Activated naive CD8-positive, alpha-beta T cell treated with anti-CD3 and anti-CD28 coated beads for 36 hours (primary cell): ENCODE data around the gene CFAP141. TPM values are rescaled to one million over a fixed set of nuclear protein-coding genes. Genes with fewer than 3 reads are reported as not detected.
"Not testable (repeated sequence)": the region's sequence is repeated elsewhere in the genome, so short reads cannot be mapped to it uniquely, and the experiment has no call there.

Experiments
- DNase-seq: peaks from one replicate; pipeline ENCODE4 v3.0.0; 2021
- H3K27ac Mint-ChIP-seq: one replicate; pipeline ENCODE4 v1.8.0; 2022; ENCODE audit warnings: mild to moderate bottlenecking, moderate library complexity, mixed read lengths
- H3K27me3 Mint-ChIP-seq: one replicate; pipeline ENCODE4 v1.8.0; 2022; ENCODE audit warnings: mild to moderate bottlenecking, mixed read lengths
- H3K36me3 Mint-ChIP-seq: one replicate; pipeline ENCODE4 v1.8.0; 2021; ENCODE audit warnings: mild to moderate bottlenecking, mixed read lengths
- H3K4me1 Mint-ChIP-seq: one replicate; pipeline ENCODE4 v1.8.0; 2021; ENCODE audit warnings: mixed read lengths
- H3K4me3 Mint-ChIP-seq: one replicate; pipeline ENCODE4 v1.8.0; 2022; ENCODE audit warnings: mild to moderate bottlenecking, moderate library complexity, mixed read lengths
- H3K9me3 Mint-ChIP-seq: one replicate; pipeline ENCODE4 v1.8.0; 2022; ENCODE audit warnings: mixed read lengths
- total RNA-seq, 2 experiments: library from RNA; stranded (reverse); gene quantifications; one replicate each; pipeline ENCODE4 v1.2.3, GENCODE V29; 2021

The CFAP141 gene
- total RNA-seq, 2 experiments from 2014 or later = not detected

DNA sequence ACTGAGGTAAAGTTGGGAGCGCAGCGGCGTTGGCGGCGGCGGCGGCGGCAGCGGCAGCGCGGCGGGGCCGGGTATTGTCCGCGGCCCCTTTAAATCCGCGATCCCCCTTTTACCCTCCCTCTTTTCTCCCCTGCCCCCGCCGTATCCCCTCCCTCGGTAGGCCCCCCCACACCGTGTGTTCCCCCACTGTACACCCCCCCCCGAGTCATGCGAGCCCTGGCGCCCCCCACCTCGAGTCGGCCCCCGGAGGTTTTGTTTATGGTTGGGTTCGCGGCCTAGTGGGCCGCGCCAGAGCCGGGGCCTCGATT lies 14.8 kb upstream of the CFAP141 start:
- DNase-seq = no peak
- Mint-ChIP-seq H3K4me3 (peak overlapping the region; percentile 94), H3K4me1 (peaks cover 61% of the 10 kb centered on the region), H3K36me3 (peaks cover 76% of the 10 kb centered on the region), H3K27me3 (no peaks in the 10 kb centered on the region), H3K9me3 (peaks cover 8% of the 10 kb centered on the region), H3K27ac (peak overlapping the region; percentile 98)

DNA sequence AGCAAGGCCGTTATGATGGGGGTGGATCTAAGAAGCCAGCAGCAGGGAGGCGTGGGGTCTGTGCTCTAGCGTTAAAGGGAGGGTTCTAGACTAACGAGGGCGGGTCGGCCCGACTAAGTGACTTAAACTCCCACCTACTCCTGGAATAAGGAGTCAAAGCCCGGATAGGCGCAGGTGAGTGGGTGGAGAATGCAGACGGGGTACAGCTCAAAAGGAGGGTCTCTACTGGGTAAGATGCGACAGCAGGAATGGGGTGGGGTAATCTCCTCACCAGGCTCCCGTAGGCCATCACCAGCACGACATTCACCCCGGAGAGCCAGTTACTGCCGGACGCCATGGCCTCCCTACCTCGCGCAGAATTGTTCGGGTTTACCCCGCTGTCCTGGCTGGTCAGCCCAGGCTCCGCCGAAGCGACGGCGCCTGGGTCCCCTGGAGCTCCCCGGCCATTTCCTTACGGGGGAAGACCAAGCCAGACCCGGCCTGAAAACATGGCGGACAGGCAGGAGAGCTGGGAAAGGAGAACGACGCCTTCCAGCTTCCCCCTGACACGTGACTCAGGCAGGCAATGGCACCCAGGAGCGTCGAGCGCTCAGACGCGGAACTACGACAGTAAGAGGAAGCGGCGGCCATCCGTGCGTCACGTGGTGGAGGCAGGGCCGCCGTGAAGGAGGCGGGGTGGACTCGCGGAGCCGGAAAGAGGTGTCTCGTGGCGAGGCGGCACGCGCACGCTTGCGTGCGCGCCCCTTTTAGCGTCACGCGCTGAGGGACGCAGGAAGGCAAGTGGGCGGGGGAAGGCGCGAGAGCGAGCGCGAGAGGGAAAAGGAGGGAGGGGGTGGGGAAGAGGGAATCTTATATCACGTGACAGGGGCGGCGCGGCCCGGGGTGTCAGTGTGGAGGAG lies 14.2 kb upstream of the CFAP141 start, which contains the start of gene UBAP2L:
Gene UBAP2L, plus strand, starts transcription at position 885 of the 899 bp plus-strand sequence. CDS start 4,169 bp downstream, outside the sequence.
- H3K4me3 Mint-ChIP-seq = peak within 1 kb of the TSS; percentile 94
- peak; percentile 99 for DNase-seq
- H3K9me3 Mint-ChIP-seq = peaks cover 8% of the 10 kb centered on the region
- peaks cover 59% of the 10 kb centered on the region for H3K4me1 Mint-ChIP-seq
- peaks cover 72% of the 10 kb centered on the region for H3K36me3 Mint-ChIP-seq
- H3K27me3 Mint-ChIP-seq = no peaks in the 10 kb centered on the region
- H3K27ac Mint-ChIP-seq = peak within 1 kb of the TSS; percentile 98

DNA sequence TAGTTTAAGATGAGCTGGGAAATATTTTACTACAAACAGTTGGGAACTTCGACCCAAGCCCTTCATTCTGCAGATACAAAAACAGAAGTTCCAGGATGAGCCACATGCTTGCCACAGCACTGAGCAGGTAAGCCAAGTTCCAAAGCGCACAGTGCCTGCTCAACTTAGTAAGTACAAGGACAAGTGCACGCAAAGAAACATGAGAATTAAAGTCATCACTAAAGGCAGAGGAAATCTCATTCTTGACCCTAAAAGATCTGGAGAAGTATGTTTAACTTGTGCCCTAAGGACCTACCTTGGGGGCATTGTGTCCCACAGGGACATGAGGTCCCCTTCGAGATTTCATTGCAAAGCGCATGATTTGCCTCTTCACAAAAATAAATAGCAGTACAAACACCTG lies 13.4 kb upstream of the CFAP141 start:
- H3K27me3 Mint-ChIP-seq = no peaks in the 10 kb centered on the region
- H3K36me3 Mint-ChIP-seq = peaks cover 72% of the 10 kb centered on the region
- peak overlapping the region; percentile 94 for H3K4me3 Mint-ChIP-seq
- peaks cover 57% of the 10 kb centered on the region for H3K4me1 Mint-ChIP-seq
- H3K9me3 Mint-ChIP-seq = peaks cover 8% of the 10 kb centered on the region
- DNase-seq = no peak
- peak overlapping the region; percentile 98 for H3K27ac Mint-ChIP-seq

DNA sequence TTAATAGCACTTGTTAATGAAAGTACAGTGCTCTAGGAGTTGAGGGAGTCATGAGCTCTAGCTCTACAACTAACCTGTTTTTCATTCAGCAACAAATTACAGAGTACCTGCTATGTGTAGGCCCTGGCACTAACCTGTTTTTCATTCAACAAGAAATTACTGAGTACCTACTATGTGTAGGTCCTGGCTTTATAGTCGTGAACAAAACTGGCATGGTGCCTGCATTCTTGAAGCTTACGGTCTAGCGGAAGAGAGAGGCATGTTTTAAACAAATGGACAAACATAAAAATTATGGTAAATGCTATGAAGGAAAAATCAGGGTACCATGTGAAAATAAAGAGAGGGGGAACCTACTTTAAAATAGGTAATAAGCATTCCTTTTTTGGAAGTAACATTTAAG lies 12.4 kb upstream of the CFAP141 start:
- Mint-ChIP-seq H3K36me3 (peaks cover 72% of the 10 kb centered on the region), H3K27ac (peak overlapping the region; percentile 98), H3K4me1 (peaks cover 52% of the 10 kb centered on the region), H3K27me3 (no peaks in the 10 kb centered on the region), H3K9me3 (peaks cover 8% of the 10 kb centered on the region), H3K4me3 (peak overlapping the region; percentile 94)
- DNase-seq = no peak

DNA sequence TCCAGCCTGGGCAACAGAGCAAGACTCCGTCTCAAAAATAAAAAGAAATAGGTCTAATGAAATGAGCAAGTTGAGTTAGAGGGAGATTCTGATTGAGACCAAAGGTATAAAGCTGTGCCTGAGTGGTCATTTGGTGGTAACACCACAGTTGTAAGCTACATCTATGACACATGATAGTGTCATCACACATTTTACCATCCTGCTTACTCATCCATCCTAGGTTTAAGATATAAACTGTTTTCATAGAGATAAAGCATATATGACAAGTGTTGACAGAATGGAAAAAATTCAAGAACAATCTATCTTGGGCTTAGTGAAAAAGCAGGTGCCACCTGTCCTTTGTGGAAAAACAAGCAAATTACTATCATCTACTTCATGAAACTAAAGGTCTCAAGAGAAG lies 7.1 kb upstream of the CFAP141 start:
- peak overlapping the region; percentile 83 for H3K27ac Mint-ChIP-seq
- H3K4me1 Mint-ChIP-seq = peaks cover 42% of the 10 kb centered on the region
- no peaks in the 10 kb centered on the region for H3K27me3 Mint-ChIP-seq
- DNase-seq = no peak
- H3K36me3 Mint-ChIP-seq = peaks cover 56% of the 10 kb centered on the region
- H3K9me3 Mint-ChIP-seq = no peaks in the 10 kb centered on the region
- no peak overlapping the region for H3K4me3 Mint-ChIP-seq

DNA sequence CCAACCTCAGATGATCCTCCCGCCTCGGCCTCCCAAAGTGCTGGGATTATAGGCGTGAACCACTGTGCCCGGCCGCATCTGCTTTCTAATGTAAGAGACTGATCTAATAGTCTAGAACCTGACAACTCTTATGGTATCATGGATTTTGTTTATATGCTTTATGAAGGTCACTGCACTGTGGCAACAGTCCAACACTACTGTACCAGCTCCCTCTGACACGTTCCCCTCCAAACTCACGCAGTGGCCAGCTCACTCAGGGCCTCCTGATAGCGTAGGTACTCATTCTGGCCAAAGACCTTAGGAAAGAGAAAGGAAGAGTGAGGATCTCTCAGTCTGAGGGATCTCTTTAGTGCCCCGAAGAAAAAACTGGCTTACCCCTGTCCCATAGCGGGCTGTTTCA lies 6.0 kb upstream of the CFAP141 start:
- no peaks in the 10 kb centered on the region for H3K27me3 Mint-ChIP-seq
- DNase-seq = no peak
- H3K4me3 Mint-ChIP-seq = no peak overlapping the region
- H3K9me3 Mint-ChIP-seq = no peaks in the 10 kb centered on the region
- peak overlapping the region; percentile 21 for H3K27ac Mint-ChIP-seq
- peaks cover 36% of the 10 kb centered on the region for H3K4me1 Mint-ChIP-seq
- peaks cover 52% of the 10 kb centered on the region for H3K36me3 Mint-ChIP-seq

DNA sequence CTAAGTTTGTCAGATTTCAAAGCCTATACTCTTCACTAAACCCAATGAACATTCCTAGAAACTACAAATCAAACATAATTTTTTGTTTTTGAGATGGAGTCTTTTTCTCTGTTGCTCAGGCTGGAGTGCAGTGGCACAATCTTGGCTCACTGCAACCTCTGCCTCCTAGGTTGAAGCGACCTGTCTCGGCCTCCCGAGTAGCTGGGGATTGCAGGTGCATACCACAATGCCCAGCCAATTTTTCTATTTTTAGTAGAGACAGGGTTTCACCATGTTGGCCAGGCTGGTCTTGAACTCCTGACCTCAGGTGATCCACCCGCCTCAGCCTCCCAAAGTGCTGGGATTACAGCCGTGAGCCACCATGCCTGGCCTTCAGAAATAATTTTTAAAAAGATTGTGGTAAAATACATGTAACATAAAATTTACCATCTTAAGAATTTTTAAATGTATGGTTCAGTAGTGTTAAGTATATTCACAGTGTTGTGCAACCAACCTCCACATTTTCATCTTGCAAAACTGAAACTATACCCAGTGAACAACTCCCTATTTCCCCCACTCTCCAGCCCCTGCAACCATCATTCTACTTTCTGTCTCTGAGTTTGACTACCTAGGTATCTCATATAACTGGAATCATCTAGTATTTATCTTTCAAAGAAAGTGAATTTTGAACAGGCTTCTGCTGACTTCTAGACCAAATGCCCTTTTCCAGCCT lies 2.7 kb upstream of the CFAP141 start:
- no peaks in the 10 kb centered on the region for H3K27me3 Mint-ChIP-seq
- H3K9me3 Mint-ChIP-seq = no peaks in the 10 kb centered on the region
- peak overlapping the region; percentile 3 for H3K4me3 Mint-ChIP-seq
- DNase-seq = no peak
- H3K4me1 Mint-ChIP-seq = peaks cover 36% of the 10 kb centered on the region
- H3K36me3 Mint-ChIP-seq = peaks cover 50% of the 10 kb centered on the region
- H3K27ac Mint-ChIP-seq = peak overlapping the region; percentile 64

DNA sequence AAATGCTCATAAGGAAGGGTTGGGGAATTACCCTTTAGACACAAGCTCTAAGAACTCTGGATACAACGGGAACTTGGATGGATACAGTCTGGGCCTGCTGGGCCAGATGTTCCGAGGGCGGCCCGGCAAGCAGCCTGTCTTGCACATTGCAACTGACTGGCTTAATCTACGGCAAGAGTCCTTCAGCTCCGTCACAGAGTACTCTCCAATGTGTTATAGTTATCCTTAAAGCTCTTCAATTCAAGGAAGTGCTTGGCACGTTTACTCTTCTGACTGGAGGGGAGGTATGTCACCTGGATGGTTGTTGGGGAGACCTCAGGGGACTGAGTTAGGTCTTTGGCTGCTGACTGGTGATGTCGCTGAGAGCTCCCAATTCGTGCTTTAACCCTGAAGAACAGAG lies 1.1 kb upstream of the CFAP141 start:
- no peaks in the 10 kb centered on the region for H3K9me3 Mint-ChIP-seq
- no peaks in the 10 kb centered on the region for H3K27me3 Mint-ChIP-seq
- peak overlapping the region; percentile 71 for H3K27ac Mint-ChIP-seq
- DNase-seq = no peak
- no peak overlapping the region for H3K4me3 Mint-ChIP-seq
- H3K4me1 Mint-ChIP-seq = peaks cover 31% of the 10 kb centered on the region
- H3K36me3 Mint-ChIP-seq = peaks cover 45% of the 10 kb centered on the region

DNA sequence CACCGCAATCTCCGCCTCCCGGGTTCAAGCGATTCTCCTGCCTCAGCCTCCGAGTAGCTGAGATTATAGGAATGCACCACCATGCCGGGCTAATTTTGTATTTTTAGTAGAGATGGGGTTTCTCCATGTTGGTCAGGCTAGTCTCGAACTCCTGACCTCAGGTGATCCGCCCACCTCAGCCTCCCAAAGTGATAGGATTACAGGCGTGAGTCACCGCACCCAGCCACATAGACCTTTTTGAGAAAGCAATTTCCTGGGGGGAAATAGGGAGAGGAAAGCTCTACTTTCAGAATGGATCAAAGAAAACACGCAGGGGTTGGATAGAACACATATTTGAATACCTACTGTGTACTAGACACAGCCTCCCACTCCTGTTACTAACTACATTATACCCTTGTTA lies 355 bp downstream of the CFAP141 start:
- DNase-seq = peak; percentile 19
- not testable (repeated sequence) for H3K9me3 Mint-ChIP-seq, H3K4me3 Mint-ChIP-seq, H3K27me3 Mint-ChIP-seq
- Mint-ChIP-seq H3K4me1 (peaks cover 31% of the 10 kb centered on the region), H3K27ac (peak overlapping the region; percentile 79), H3K36me3 (peaks cover 39% of the 10 kb centered on the region)

DNA sequence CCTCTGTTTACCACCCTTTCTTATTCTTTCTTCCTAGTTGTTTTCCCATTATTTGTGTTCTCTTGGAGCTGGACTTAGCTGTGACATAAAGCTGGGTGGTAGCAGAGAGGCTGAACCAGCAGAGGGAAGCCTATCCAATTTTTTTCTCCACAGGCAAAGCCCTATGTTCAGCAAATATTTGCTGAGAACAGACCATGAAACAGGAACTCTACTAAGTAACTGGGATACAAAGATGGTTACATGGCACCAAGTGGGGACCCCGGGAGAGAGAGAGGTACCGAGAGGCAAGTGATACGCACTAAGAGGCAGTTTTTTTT lies 6.6 kb downstream of the CFAP141 start:
- H3K27me3 Mint-ChIP-seq = no peaks in the 10 kb centered on the region
- DNase-seq = no peak
- H3K9me3 Mint-ChIP-seq = no peaks in the 10 kb centered on the region
- no peaks in the 10 kb centered on the region for H3K36me3 Mint-ChIP-seq
- H3K4me3 Mint-ChIP-seq = no peak overlapping the region
- H3K4me1 Mint-ChIP-seq = no peaks in the 10 kb centered on the region
- H3K27ac Mint-ChIP-seq = no peak overlapping the region

DNA sequence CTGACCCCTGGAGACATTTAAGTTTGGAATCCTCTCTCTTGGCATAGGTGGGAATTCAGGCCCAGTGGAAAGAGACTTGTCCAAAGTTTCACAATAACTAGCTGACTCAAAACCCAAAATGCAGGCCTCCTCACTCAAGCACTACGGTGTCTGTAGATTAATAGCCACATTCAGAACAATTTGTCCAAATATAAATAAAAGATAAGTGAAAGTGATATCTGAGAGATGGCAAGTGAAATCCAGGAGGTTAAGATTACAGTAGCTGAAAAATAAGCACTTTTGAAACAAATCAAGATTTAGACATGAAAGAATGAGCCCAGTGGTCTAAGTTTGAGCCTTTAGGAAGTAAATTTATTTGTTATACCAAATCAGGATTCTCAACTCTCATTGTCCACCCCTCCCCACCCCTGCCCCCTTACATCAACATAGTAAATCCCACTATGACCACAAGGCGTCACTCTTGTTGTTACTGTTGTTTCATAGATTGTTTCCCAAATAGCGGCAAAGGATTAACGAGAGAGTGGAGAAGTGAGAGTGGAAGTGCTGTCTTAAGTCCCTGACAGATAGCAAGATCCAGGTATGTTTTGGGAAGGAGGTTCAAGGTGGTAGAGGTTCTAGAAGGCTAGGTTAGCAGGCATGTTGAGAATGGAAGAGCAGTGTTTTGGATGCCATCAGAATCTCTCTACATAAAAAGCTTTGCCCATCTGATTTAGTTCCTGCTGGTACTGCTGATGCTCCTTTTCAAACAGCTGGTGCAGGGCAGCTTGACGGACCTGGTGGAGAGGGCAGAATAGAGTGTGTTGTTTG lies 7.2 kb downstream of the CFAP141 start:
- Mint-ChIP-seq H3K36me3 (no peaks in the 10 kb centered on the region), H3K4me1 (no peaks in the 10 kb centered on the region), H3K9me3 (no peaks in the 10 kb centered on the region), H3K27me3 (no peaks in the 10 kb centered on the region), H3K4me3 (no peak overlapping the region), H3K27ac (no peak overlapping the region)
- no peak for DNase-seq

DNA sequence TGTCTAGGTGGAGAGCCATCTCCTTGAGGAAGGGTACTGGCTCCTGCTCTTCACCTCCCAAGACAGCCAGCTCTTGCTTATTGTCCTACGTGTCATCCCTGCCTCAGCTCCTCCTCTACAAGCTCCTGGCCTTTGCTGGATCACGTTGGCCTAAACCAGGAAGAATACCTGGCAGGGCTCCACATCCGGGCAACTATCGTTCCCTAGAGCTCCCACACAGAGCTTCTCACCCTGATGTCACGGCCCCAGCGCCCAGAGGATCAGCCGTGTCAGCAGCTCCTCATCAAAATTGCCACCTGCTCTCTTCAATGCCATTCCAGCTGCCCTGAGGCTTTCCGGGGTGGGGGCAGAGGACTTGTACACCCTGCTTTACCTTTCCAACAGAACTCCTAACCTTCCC lies 12.3 kb downstream of the CFAP141 start:
- Mint-ChIP-seq H3K4me1 (peaks cover 5% of the 10 kb centered on the region), H3K9me3 (no peaks in the 10 kb centered on the region), H3K36me3 (no peaks in the 10 kb centered on the region), H3K27me3 (peaks cover 13% of the 10 kb centered on the region), H3K27ac (no peak overlapping the region), H3K4me3 (no peak overlapping the region)
- no peak for DNase-seq

DNA sequence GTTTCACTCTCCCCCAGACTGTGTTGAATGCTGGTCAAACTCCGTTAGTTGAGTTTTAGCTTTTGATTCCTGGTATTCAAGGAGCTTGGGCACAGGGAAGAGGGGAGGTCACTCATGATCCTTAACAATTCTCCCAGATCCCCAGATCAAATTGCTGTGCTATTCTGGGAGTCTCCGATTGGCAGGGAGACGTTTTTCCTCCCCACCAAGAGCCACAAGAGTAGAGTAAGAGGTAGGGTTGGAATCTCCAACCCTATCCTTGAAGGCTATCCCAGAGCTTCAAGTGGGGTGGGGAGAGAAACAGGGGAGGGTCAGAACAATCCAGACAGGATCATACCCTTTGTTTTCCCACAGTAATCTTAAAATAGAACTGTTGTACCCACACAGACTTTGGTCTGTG lies 13.7 kb downstream of the CFAP141 start:
- DNase-seq = no peak
- Mint-ChIP-seq H3K4me3 (no peak overlapping the region), H3K4me1 (peaks cover 5% of the 10 kb centered on the region), H3K9me3 (no peaks in the 10 kb centered on the region), H3K36me3 (no peaks in the 10 kb centered on the region), H3K27ac (no peak overlapping the region), H3K27me3 (peaks cover 13% of the 10 kb centered on the region)

DNA sequence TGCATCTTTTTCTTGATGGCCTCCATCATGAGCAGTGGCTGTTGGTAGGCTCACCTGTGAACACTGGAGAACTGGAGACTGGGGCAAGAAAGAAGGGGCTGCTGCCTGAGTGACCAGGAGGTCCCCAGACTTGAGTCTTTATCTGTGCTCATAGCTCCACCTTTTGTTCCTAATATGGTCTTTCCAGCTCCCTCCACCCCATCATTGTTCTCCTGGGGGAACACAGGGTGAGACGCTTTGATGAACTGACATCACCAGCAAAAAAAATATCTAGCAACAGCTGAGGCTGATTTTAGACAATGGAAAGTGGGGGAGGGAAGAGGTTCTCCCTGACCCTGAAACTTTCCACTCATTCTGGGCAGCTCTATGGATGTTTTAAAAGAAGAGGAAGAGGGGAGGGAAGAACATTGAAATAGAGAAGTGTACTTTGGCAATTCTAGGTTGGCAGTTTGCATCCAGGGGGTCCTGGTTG lies 14.1 kb downstream of the CFAP141 start, which contains the start of gene TPM3:
Gene TPM3, minus strand, starts transcription at position 111 of the 472 bp plus-strand sequence. Its CDS starts 82 bp downstream, at position 29.
- Mint-ChIP-seq H3K4me3 (no peak within 1 kb of the TSS), H3K4me1 (peaks cover 5% of the 10 kb centered on the region), H3K27ac (peak within 1 kb of the TSS; percentile 3), H3K9me3 (no peaks in the 10 kb centered on the region), H3K36me3 (no peaks in the 10 kb centered on the region), H3K27me3 (peaks cover 13% of the 10 kb centered on the region)
- DNase-seq = no peak

DNA sequence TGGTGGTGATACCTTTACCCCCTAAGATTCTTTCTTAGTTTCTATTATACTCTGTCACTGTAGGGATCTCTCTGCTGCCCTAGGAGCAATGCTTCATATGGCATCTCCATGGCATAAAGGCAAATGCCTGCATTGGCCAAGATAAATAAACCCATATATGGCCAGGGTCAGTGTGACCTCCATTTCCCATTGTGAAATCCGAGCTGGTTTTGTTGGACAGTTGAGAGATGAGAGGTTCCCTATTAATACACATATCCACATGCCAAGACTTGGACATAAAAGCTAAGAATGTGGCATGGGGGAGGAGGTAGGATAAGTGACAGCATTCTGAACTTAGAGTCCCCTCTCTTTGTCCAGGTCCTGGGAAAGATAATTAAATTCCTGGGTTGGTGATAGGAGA lies 15.6 kb downstream of the CFAP141 start:
- Mint-ChIP-seq H3K4me3 (no peak overlapping the region), H3K27me3 (peaks cover 13% of the 10 kb centered on the region)

More for the DNA sequence above, 15.6 kb downstream of the CFAP141 start:
- no peak overlapping the region for H3K27ac Mint-ChIP-seq
- DNase-seq = no peak
- H3K4me1 Mint-ChIP-seq = peaks cover 7% of the 10 kb centered on the region
- H3K36me3 Mint-ChIP-seq = no peaks in the 10 kb centered on the region
- H3K9me3 Mint-ChIP-seq = no peaks in the 10 kb centered on the region
